HG03460 (cell line): ENCODE results near the gene FMN2.

Source experiments
- ATAC-seq: cut with Tn5 transposase; IDR thresholded peaks from one replicate; pipeline ENCODE4 v1.9.1; 2021; ENCODE audit not compliant: unreplicated experiment

Gene FMN2

DNA sequence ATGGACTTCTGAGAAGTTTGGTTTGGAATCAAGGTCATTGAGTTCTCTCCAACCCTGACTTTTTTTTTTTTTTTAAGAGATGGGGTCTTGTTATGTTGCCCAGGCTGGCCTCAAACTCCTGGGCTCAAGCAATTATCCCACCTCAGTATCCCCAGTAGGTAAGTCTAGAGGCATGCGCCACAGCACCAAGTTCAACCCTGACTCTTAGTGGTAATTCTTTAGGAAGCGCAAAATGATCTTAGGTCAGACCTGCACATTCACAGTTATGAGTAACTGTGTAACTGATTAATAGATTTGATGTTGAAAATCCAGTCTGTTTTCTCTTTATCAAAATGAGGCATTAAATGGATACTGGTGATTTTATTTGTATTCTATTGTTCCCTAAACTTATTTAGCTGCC is 424.4 kb downstream of the FMN2 start:
- no peak for ATAC-seq

DNA sequence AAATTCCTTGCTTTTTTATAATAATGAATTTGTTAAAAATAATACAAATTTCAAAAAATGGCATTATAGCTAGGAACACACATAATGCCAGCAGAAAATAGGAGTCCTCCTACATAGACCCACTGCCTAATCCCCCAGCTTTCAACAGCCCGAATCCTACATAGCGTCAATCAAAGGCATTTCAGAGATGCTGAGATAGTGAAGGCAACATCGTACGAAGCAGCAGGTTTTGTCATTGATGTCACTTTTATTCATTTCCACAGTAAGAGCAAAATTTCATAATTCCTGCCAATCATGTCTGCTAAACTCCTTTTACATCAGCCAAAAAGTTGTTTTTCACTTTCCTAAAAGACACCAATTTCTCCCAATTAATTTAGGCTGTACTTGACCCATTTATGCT is 426.2 kb downstream of the FMN2 start:
- no peak for ATAC-seq

- no peak for ATAC-seq
Measured at GRCh38 chr1:240522122-240522822, 430.6 kb downstream of the FMN2 start.

DNA sequence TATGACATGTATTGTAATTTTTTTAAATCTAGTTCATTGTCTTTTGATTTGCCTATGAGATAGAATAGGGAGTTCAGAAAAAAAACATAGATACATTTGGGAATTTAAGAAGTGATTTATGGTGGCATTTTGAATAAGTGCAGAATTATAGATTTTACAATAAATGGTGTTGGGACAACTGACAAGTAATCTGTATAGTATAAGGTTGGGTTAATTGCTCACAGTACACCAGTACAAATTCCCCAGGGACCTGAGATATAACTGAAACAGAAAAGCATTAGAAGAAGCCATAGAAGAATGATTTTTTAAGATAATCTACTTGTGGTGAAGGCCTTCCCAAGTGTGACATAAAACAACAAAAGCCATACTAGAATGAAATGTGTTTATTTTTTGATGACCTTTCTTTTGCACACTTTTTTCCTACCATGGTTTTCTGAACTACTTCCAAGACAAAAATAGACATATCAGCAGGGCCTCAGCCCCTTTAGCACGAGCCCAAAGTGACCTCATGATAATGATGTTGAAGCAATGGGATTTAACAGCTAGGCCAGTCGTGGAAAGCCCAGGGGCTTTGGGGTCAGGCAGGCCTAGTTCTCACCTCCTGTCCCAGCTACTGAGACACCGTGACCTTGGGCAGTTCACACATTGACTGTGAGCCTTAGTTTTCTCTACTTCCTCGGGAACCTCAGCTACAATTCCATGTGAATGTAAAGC is 432.8 kb downstream of the FMN2 start:
- no peak for ATAC-seq
